Fibroblast of peridontal ligament (primary cell): Measurements from ENCODE around the gene STRN3.

Source experiments
- DNase-seq: peaks from one replicate; pipeline ENCODE4 v3.0.0-alpha.2; 2010; ENCODE audit errors: extremely low read depth

The STRN3 gene

GRCh38 chr14:31001339-31001658 is 24.9 kb downstream of the STRN3 start:
- DNase-seq: no peak

GRCh38 chr14:31000629-31001338 is 25.4 kb downstream of the STRN3 start:
- no peak for DNase-seq

GRCh38 chr14:30999038-30999773 is 27.0 kb downstream of the STRN3 start:
- DNase-seq: no peak

- no peak for DNase-seq
Observed at GRCh38 chr14:30998100-30998706, 28.0 kb downstream of the STRN3 start.

GRCh38 chr14:30996892-30997659 is 29.1 kb downstream of the STRN3 start:
- no peak for DNase-seq

- DNase-seq: no peak
Observed at GRCh38 chr14:30995689-30996088, 30.5 kb downstream of the STRN3 start.

GRCh38 chr14:30994681-30995620 is 31.2 kb downstream of the STRN3 start:
- peak; percentile 76 for DNase-seq

GRCh38 chr14:30993071-30993470 is 33.1 kb downstream of the STRN3 start:
- no peak for DNase-seq

GRCh38 chr14:30991408-30991807 is 34.8 kb downstream of the STRN3 start:
- DNase-seq: no peak

- no peak for DNase-seq
Observed at GRCh38 chr14:30990770-30991169, 35.4 kb downstream of the STRN3 start.

GRCh38 chr14:30988509-30988908 is 37.7 kb downstream of the STRN3 start:
- DNase-seq: peak; percentile 25

- DNase-seq: no peak
Observed at GRCh38 chr14:30985796-30986195, 40.4 kb downstream of the STRN3 start.

GRCh38 chr14:30983858-30984257 is 42.3 kb downstream of the STRN3 start:
- no peak for DNase-seq

GRCh38 chr14:30982533-30982932 is 43.6 kb downstream of the STRN3 start:
- no peak for DNase-seq

GRCh38 chr14:30980980-30981379 is 45.2 kb downstream of the STRN3 start:
- no peak for DNase-seq

- peak; percentile 89 for DNase-seq
Observed at GRCh38 chr14:30980106-30980704, 46.0 kb downstream of the STRN3 start.

- no peak for DNase-seq
Observed at GRCh38 chr14:30977752-30978151, 48.4 kb downstream of the STRN3 start.

GRCh38 chr14:30974628-30975027 is 51.6 kb downstream of the STRN3 start:
- peak; percentile 18 for DNase-seq

- no peak for DNase-seq
Observed at GRCh38 chr14:30972882-30973582, 53.1 kb downstream of the STRN3 start.
